DND-41 (cell line): ENCODE measurements around the gene CPNE4.
"Not testable (repeated sequence)": the region's sequence is repeated elsewhere in the genome, so short reads cannot be mapped to it uniquely, and the experiment has no call there.

Experiments used
- CTCF ChIP-seq: IDR thresholded peaks from 2 replicates; pipeline ENCODE4 v1.5.1; 2012; ENCODE audit warnings: borderline replicate concordance, low read length, moderate library complexity, mild to moderate bottlenecking; ENCODE audit not compliant: poor library complexity, severe bottlenecking; ENCODE audit errors: extremely low read depth
- EZH2 ChIP-seq: IDR thresholded peaks from 3 replicates; pipeline ENCODE4 v1.6.1; 2012; ENCODE audit warnings: borderline replicate concordance, low read depth, mild to moderate bottlenecking, moderate library complexity, low read length, inconsistent platforms; ENCODE audit not compliant: severe bottlenecking

GRCh38 chr3:131885871-131886270, 148.9 kb downstream of the CPNE4 start:
- not testable (repeated sequence) for TF ChIP-seq CTCF, EZH2
